HG03025 (cell line): ENCODE measurements around the gene SLC25A29.
"Not testable (repeated sequence)": the region's sequence is repeated elsewhere in the genome, so short reads cannot be mapped to it uniquely, and the experiment has no call there.

ENCODE experiments used
- ATAC-seq: cut with Tn5 transposase; IDR thresholded peaks from one replicate; pipeline ENCODE4 v1.9.1; 2021; ENCODE audit warnings: mild to moderate bottlenecking, moderate library complexity; ENCODE audit not compliant: unreplicated experiment, low FRiP score

The SLC25A29 gene

GRCh38 chr14:100306101-100306997 lies at the start of gene SLC25A29:
Gene SLC25A29 (minus strand): TSS chr14:100306444. CDS start chr14:100306232, 212 bp downstream.
- ATAC-seq: peak; percentile 76

- no peak for ATAC-seq
Observed at GRCh38 chr14:100350986-100351385, 44.7 kb upstream of the SLC25A29 start.

GRCh38 chr14:100350276-100350926 lies 44.2 kb upstream of the SLC25A29 start:
- ATAC-seq: no peak

- no peak for ATAC-seq
Observed at GRCh38 chr14:100348784-100349685, 42.8 kb upstream of the SLC25A29 start.

GRCh38 chr14:100348253-100348729 lies 42.0 kb upstream of the SLC25A29 start:
- ATAC-seq: no peak

- ATAC-seq: no peak
Observed at GRCh38 chr14:100346306-100347091, 40.3 kb upstream of the SLC25A29 start.

GRCh38 chr14:100345711-100346110 lies 39.5 kb upstream of the SLC25A29 start:
- ATAC-seq: no peak

- not testable (repeated sequence) for ATAC-seq
Observed at GRCh38 chr14:100344657-100345056, 38.4 kb upstream of the SLC25A29 start.

- ATAC-seq: not testable (repeated sequence)
Observed at GRCh38 chr14:100342826-100343225, 36.6 kb upstream of the SLC25A29 start.

GRCh38 chr14:100342195-100342594 lies 36.0 kb upstream of the SLC25A29 start:
- ATAC-seq: no peak

- no peak for ATAC-seq
Observed at GRCh38 chr14:100341301-100342031, 35.2 kb upstream of the SLC25A29 start.

GRCh38 chr14:100340423-100340813 lies 34.2 kb upstream of the SLC25A29 start:
- no peak for ATAC-seq

- no peak for ATAC-seq
Observed at GRCh38 chr14:100339766-100340422, 33.6 kb upstream of the SLC25A29 start.

GRCh38 chr14:100336618-100337530 lies 30.6 kb upstream of the SLC25A29 start:
- no peak for ATAC-seq

GRCh38 chr14:100334904-100335303 lies 28.7 kb upstream of the SLC25A29 start:
- no peak for ATAC-seq

GRCh38 chr14:100333827-100334226 lies 27.6 kb upstream of the SLC25A29 start:
- no peak for ATAC-seq

- no peak for ATAC-seq
Observed at GRCh38 chr14:100333311-100333710, 27.1 kb upstream of the SLC25A29 start.

GRCh38 chr14:100332797-100333196 lies 26.6 kb upstream of the SLC25A29 start:
- ATAC-seq: no peak
